Stomach smooth muscle (tissue), 2 donors: ENCODE data around the gene GLT1D1.

ENCODE experiments used
- H3K27ac ChIP-seq: one replicate; pipeline ENCODE4 v1.7.0; 2013; ENCODE audit warnings: mild to moderate bottlenecking, low read length, inconsistent platforms
- H3K27me3 ChIP-seq, 2 donors: one replicate each; pipeline ENCODE4 v1.7.0; 2013; ENCODE audit warnings: low read length in 2 of 2; ENCODE audit not compliant: insufficient read depth in 2 of 2, control insufficient read depth in 1 of 2
- H3K36me3 ChIP-seq, 2 donors: one replicate each; pipeline ENCODE4 v1.7.0; 2013; ENCODE audit warnings: low read length in 2 of 2; ENCODE audit not compliant: control insufficient read depth in 2 of 2, insufficient read depth in 2 of 2
- H3K4me1 ChIP-seq: one replicate; pipeline ENCODE4 v1.7.0; 2013; ENCODE audit warnings: low read length; ENCODE audit not compliant: control insufficient read depth, insufficient read depth
- H3K4me3 ChIP-seq, 2 donors: one replicate each; pipeline ENCODE4 v1.7.0; 2013; ENCODE audit warnings: low read length in 2 of 2
- H3K9ac ChIP-seq, 2 donors: one replicate each; pipeline ENCODE4 v1.7.0; 2013; ENCODE audit warnings: low read length in 2 of 2, mild to moderate bottlenecking in 1 of 2
- H3K9me3 ChIP-seq, 2 donors: one replicate each; pipeline ENCODE4 v1.7.0; 2013; ENCODE audit warnings: low read length in 2 of 2; ENCODE audit not compliant: control insufficient read depth in 2 of 2
- donor health status: healthy.
- donor health status: Pancreatic carcinoma.

GLT1D1 gene

GRCh38 chr12:128856035-128856790 is 2.9 kb downstream of the GLT1D1 start:
- Histone ChIP-seq H3K9ac (no peak overlapping the region), H3K27me3 (peaks cover 9 to 12% of the 10 kb centered on the region in 2 donors), H3K36me3 (no peaks in the 10 kb centered on the region), H3K27ac (no peak overlapping the region), H3K9me3 (peaks cover 0 to 3% of the 10 kb centered on the region in 2 donors), H3K4me1 (peaks cover 4% of the 10 kb centered on the region), H3K4me3 (no peak overlapping the region)

GRCh38 chr12:128856791-128857078 is 3.5 kb downstream of the GLT1D1 start:
- H3K27me3 ChIP-seq = peaks cover 9 to 12% of the 10 kb centered on the region in 2 donors
- H3K27ac ChIP-seq = no peak overlapping the region
- H3K4me3 ChIP-seq = no peak overlapping the region
- H3K9me3 ChIP-seq = peaks cover 0 to 3% of the 10 kb centered on the region in 2 donors
- peaks cover 4% of the 10 kb centered on the region for H3K4me1 ChIP-seq
- no peak overlapping the region for H3K9ac ChIP-seq
- no peaks in the 10 kb centered on the region for H3K36me3 ChIP-seq

- Histone ChIP-seq H3K4me1 (peaks cover 4% of the 10 kb centered on the region), H3K27me3 (peaks cover 9 to 12% of the 10 kb centered on the region in 2 donors), H3K9me3 (peaks cover 0 to 3% of the 10 kb centered on the region in 2 donors), H3K9ac (no peak overlapping the region), H3K27ac (no peak overlapping the region), H3K4me3 (no peak overlapping the region), H3K36me3 (no peaks in the 10 kb centered on the region)
These were observed 4.0 kb downstream of the GLT1D1 start for GRCh38 chr12:128857133-128857763.

- no peak overlapping the region for H3K4me3 ChIP-seq
- H3K4me1 ChIP-seq = no peaks in the 10 kb centered on the region
- H3K36me3 ChIP-seq = no peaks in the 10 kb centered on the region
- no peak overlapping the region for H3K27ac ChIP-seq
- peaks cover 0 to 4% of the 10 kb centered on the region in 2 donors for H3K27me3 ChIP-seq
- H3K9me3 ChIP-seq = peaks cover 0 to 3% of the 10 kb centered on the region in 2 donors
- H3K9ac ChIP-seq = no peak overlapping the region
These were observed 6.0 kb downstream of the GLT1D1 start for GRCh38 chr12:128859311-128859710.

GRCh38 chr12:128861226-128862016 is 8.1 kb downstream of the GLT1D1 start:
- no peak overlapping the region for H3K4me3 ChIP-seq
- peaks cover 0 to under 1% of the 10 kb centered on the region in 2 donors for H3K9me3 ChIP-seq
- no peaks in the 10 kb centered on the region for H3K4me1 ChIP-seq
- no peaks in the 10 kb centered on the region for H3K27me3 ChIP-seq
- H3K27ac ChIP-seq = no peak overlapping the region
- H3K9ac ChIP-seq = no peak overlapping the region
- H3K36me3 ChIP-seq = no peaks in the 10 kb centered on the region

- Histone ChIP-seq H3K9ac (no peak overlapping the region), H3K4me3 (no peak overlapping the region), H3K9me3 (no peaks in the 10 kb centered on the region), H3K36me3 (no peaks in the 10 kb centered on the region), H3K27me3 (no peaks in the 10 kb centered on the region), H3K27ac (no peak overlapping the region), H3K4me1 (no peaks in the 10 kb centered on the region)
These were observed 10.7 kb downstream of the GLT1D1 start for GRCh38 chr12:128863957-128864356.

- no peak overlapping the region for H3K9ac ChIP-seq
- H3K4me1 ChIP-seq = no peaks in the 10 kb centered on the region
- H3K27ac ChIP-seq = no peak overlapping the region
- no peaks in the 10 kb centered on the region for H3K27me3 ChIP-seq
- no peaks in the 10 kb centered on the region for H3K36me3 ChIP-seq
- no peak overlapping the region for H3K4me3 ChIP-seq
- H3K9me3 ChIP-seq = no peaks in the 10 kb centered on the region
These were observed 11.4 kb downstream of the GLT1D1 start for GRCh38 chr12:128864516-128865186.

GRCh38 chr12:128867466-128867865 is 14.2 kb downstream of the GLT1D1 start:
- Histone ChIP-seq H3K9me3 (no peaks in the 10 kb centered on the region), H3K9ac (no peak overlapping the region), H3K27ac (no peak overlapping the region), H3K36me3 (no peaks in the 10 kb centered on the region), H3K4me1 (no peaks in the 10 kb centered on the region), H3K4me3 (no peak overlapping the region), H3K27me3 (no peaks in the 10 kb centered on the region)

GRCh38 chr12:128871516-128871892 is 18.2 kb downstream of the GLT1D1 start:
- Histone ChIP-seq H3K27me3 (no peaks in the 10 kb centered on the region), H3K27ac (no peak overlapping the region), H3K9me3 (peaks cover 0 to 7% of the 10 kb centered on the region in 2 donors), H3K36me3 (no peaks in the 10 kb centered on the region), H3K4me1 (no peaks in the 10 kb centered on the region), H3K4me3 (no peak overlapping the region), H3K9ac (no peak overlapping the region)

- Histone ChIP-seq H3K4me3 (no peak overlapping the region), H3K27ac (no peak overlapping the region), H3K9ac (no peak overlapping the region), H3K9me3 (peaks cover 3 to 7% of the 10 kb centered on the region in 2 donors), H3K4me1 (no peaks in the 10 kb centered on the region), H3K27me3 (no peaks in the 10 kb centered on the region), H3K36me3 (no peaks in the 10 kb centered on the region)
These were observed 19.0 kb downstream of the GLT1D1 start for GRCh38 chr12:128872303-128872702.
